ENCODE data around the gene ALKBH5. TPM values are rescaled to one million over a fixed set of nuclear protein-coding genes. Genes with fewer than 3 reads are reported as not detected.

Gene ALKBH5
- total and polyA plus RNA-seq, 9 of the 15 experiments (the other 6 are each of a cell fraction or from before 2014, with no cell fraction given), result 11.4 to 70.0 (median 47.4) TPM

GRCh38 chr17:18183334-18184142 lies at the start of gene ALKBH5 (continued):
- TF ChIP-seq POU5F1 (IDR thresholded peaks at IDR 0.05; ENCODE audit: borderline replicate concordance, low read depth, low read length, partially characterized antibody) (peak; percentile 83), POLR2H (tag; IDR thresholded peaks at IDR 0.05; ENCODE audit: low read depth) (no peak), RFX7 (CRISPR knock-in tag; IDR thresholded peaks at IDR 0.05) (no peak), CTCF (IDR thresholded peaks at IDR 0.05 in 2 of 3, conservative IDR thresholded peaks at IDR 0.05 in 1 of 3; ENCODE audit: insufficient read depth in 2 of 3, low read depth in 1 of 3, low read length in 3 of 3) (peak; percentile 21 to 50 (median 48); a peak in 4 of 6 replicates), POLR2AphosphoS2 (IDR thresholded peaks at IDR 0.05; ENCODE audit: low read length) (no peak), GMEB1 (CRISPR knock-in tag; IDR thresholded peaks at IDR 0.05) (no peak; the same call in 1 of the 2 replicates), ZMIZ1 (IDR thresholded peaks at IDR 0.05; ENCODE audit: low read depth in 2 of 2, low read length in 2 of 2) (no peak)
